Measurements from ENCODE around the gene DPP6. TPM values are rescaled to one million over a fixed set of nuclear protein-coding genes. Genes with fewer than 3 reads are reported as not detected.

DPP6 gene
- total RNA-seq, 1 experiment from 2014 or later, result not detected

GRCh38 chr7:154774303-154774969 lies 722.2 kb downstream of the DPP6 start:
- Histone ChIP-seq H4K20me1 (ENCODE audit: insufficient read depth) (no peaks in the 10 kb centered on the region), H3K4me1 (replicated peaks; ENCODE audit: insufficient read depth) (no peaks in the 10 kb centered on the region), H3K79me2 (ENCODE audit: low read depth) (no peaks in the 10 kb centered on the region), H3K36me3 (ENCODE audit: low read depth) (no peaks in the 10 kb centered on the region), H3K9me3 (ENCODE audit: insufficient read depth, low read depth) (no peaks in the 10 kb centered on the region), H3K4me2 (no peak overlapping the region), H3F3A (ENCODE audit: insufficient read depth, low read depth) (no peaks in the 10 kb centered on the region), H2AFZ (no peak overlapping the region), H3K27me3 (ENCODE audit: insufficient read depth, low read depth) (peaks cover 58% of the 10 kb centered on the region), H3K4me3 (no peak overlapping the region), H3K9me2 (ENCODE audit: insufficient read depth) (no peaks in the 10 kb centered on the region), H3K27ac (no peak overlapping the region)
- no TSS peak for BruUV-seq (replicated peaks)
- CTCF ChIA-PET, result no interaction called here
- DNase-seq, result no peak
- POLR2A ChIA-PET (ENCODE audit: unreplicated experiment), result no interaction called here
- TF ChIP-seq CTCF (conservative IDR thresholded peaks at IDR 0.05) (no peak), EZH2 (IDR thresholded peaks at IDR 0.05; ENCODE audit: low read depth) (no peak)
- intact Hi-C loops (cut with micrococcal nuclease; ENCODE audit: unreplicated experiment), result no loop called here

GRCh38 chr7:154775681-154776080 lies 723.5 kb downstream of the DPP6 start:
- Histone ChIP-seq H3K27ac (no peak overlapping the region), H2AFZ (no peak overlapping the region), H3K9me3 (ENCODE audit: insufficient read depth, low read depth) (no peaks in the 10 kb centered on the region), H3K79me2 (ENCODE audit: low read depth) (no peaks in the 10 kb centered on the region), H3K4me3 (no peak overlapping the region), H4K20me1 (ENCODE audit: insufficient read depth) (no peaks in the 10 kb centered on the region), H3K4me2 (no peak overlapping the region), H3K36me3 (ENCODE audit: low read depth) (no peaks in the 10 kb centered on the region), H3K4me1 (replicated peaks; ENCODE audit: insufficient read depth) (no peaks in the 10 kb centered on the region), H3K27me3 (ENCODE audit: insufficient read depth, low read depth) (peaks cover 51% of the 10 kb centered on the region), H3F3A (ENCODE audit: insufficient read depth, low read depth) (no peaks in the 10 kb centered on the region), H3K9me2 (ENCODE audit: insufficient read depth) (no peaks in the 10 kb centered on the region)
- intact Hi-C loops (cut with micrococcal nuclease; ENCODE audit: unreplicated experiment), result no loop called here
- CTCF ChIA-PET, result no interaction called here
- no TSS peak for BruUV-seq (replicated peaks)
- POLR2A ChIA-PET (ENCODE audit: unreplicated experiment), result no interaction called here
- TF ChIP-seq EZH2 (IDR thresholded peaks at IDR 0.05; ENCODE audit: low read depth), result no peak
- TF ChIP-seq CTCF (conservative IDR thresholded peaks at IDR 0.05), result no peak
- no peak for DNase-seq

GRCh38 chr7:154776350-154776749 lies 724.2 kb downstream of the DPP6 start:
- Histone ChIP-seq H3K27ac (no peak overlapping the region), H3K27me3 (ENCODE audit: insufficient read depth, low read depth) (peaks cover 51% of the 10 kb centered on the region), H3K9me3 (ENCODE audit: insufficient read depth, low read depth) (no peaks in the 10 kb centered on the region), H4K20me1 (ENCODE audit: insufficient read depth) (no peaks in the 10 kb centered on the region), H3K4me3 (no peak overlapping the region), H2AFZ (no peak overlapping the region), H3F3A (ENCODE audit: insufficient read depth, low read depth) (no peaks in the 10 kb centered on the region), H3K9me2 (ENCODE audit: insufficient read depth) (no peaks in the 10 kb centered on the region), H3K36me3 (ENCODE audit: low read depth) (no peaks in the 10 kb centered on the region), H3K79me2 (ENCODE audit: low read depth) (no peaks in the 10 kb centered on the region), H3K4me2 (no peak overlapping the region), H3K4me1 (replicated peaks; ENCODE audit: insufficient read depth) (no peaks in the 10 kb centered on the region)
- BruUV-seq (replicated peaks), result no TSS peak
- intact Hi-C loops (cut with micrococcal nuclease; ENCODE audit: unreplicated experiment), result no loop called here
- POLR2A ChIA-PET (ENCODE audit: unreplicated experiment), result no interaction called here
- no peak for TF ChIP-seq CTCF (conservative IDR thresholded peaks at IDR 0.05)
- TF ChIP-seq EZH2 (IDR thresholded peaks at IDR 0.05; ENCODE audit: low read depth), result no peak
- no peak for DNase-seq
- CTCF ChIA-PET, result no interaction called here
